Thyroid gland (tissue), 4 donors: ENCODE measurements around the gene KBTBD7.

Experiments
- POLR2A ChIP-seq, 2 donors: fragments of 450-650 bp; IDR thresholded peaks; one replicate each; pipeline ENCODE4 v1.6.1; 2017; ENCODE audit warnings: antibody characterized with exemption in 2 of 2, mild to moderate bottlenecking in 2 of 2, moderate library complexity in 1 of 2
- TF ChIP-seq, protein P1 (sequence below), 6 experiments: fragments of 200-600 bp in 3 of 6; fragments of 450-650 bp in 3 of 6; sonication (generic) in 3 of 6; IDR thresholded peaks; one replicate each; pipeline ENCODE4 v1.5.1; 2016 to 2019; ENCODE audit warnings: antibody characterized with exemption in 6 of 6, mild to moderate bottlenecking in 2 of 6, inconsistent platforms in 1 of 6, moderate library complexity in 1 of 6

DNA sequence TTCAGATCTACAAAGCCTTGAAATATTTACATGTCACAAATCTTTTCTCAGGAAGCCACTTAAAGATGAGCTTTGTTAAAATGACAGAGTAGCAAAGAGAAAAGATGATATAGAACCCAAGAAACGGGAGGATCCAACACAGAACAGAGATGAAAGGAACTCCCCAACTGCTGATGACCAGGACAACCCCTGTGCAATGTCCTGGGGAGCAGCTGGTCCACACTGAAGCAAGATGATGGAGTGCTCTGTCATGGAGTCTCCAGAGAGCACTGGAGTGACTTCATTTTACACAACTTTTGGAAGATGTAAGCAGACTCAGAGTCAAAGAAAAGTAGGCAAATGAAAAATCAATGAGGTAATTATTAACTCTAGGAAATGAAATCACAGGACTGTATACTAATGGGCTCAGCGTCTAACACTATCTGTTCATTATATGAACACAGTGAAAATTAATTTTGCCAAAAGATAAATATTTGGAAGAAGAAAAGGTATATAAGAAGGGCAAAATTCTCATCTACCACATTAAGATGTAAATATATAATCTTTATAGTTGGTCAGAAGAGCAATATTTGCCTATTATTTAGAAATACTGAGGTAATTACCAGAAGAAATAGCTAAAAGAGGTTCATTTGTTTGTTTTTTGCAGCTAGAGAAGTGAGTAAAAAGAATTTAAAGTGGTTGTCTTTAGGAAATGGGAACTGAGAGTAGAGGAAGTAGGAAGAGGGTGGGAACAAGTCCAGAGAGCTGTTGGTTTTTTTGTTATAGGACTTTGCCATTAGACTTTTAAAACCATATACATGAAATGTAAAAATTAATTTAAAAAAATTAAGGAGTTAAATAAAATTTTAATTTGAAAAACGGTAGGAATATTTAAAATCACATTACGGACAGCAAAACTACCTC, 38.5 kb upstream of the KBTBD7 start:
- TF ChIP-seq, protein P1, sequence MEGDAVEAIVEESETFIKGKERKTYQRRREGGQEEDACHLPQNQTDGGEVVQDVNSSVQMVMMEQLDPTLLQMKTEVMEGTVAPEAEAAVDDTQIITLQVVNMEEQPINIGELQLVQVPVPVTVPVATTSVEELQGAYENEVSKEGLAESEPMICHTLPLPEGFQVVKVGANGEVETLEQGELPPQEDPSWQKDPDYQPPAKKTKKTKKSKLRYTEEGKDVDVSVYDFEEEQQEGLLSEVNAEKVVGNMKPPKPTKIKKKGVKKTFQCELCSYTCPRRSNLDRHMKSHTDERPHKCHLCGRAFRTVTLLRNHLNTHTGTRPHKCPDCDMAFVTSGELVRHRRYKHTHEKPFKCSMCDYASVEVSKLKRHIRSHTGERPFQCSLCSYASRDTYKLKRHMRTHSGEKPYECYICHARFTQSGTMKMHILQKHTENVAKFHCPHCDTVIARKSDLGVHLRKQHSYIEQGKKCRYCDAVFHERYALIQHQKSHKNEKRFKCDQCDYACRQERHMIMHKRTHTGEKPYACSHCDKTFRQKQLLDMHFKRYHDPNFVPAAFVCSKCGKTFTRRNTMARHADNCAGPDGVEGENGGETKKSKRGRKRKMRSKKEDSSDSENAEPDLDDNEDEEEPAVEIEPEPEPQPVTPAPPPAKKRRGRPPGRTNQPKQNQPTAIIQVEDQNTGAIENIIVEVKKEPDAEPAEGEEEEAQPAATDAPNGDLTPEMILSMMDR (IDR thresholded peaks at IDR 0.05) = no peak
- no peak for TF ChIP-seq POLR2A (IDR thresholded peaks at IDR 0.05)
